Upper lobe of right lung (tissue), 1 donor: ENCODE results near the gene HPS6. TPM values are rescaled to one million over a fixed set of nuclear protein-coding genes. Genes with fewer than 3 reads are reported as not detected.
A peak's percentile ranks its signal among the peaks of the same experiment; 100 is the strongest.

ENCODE experiments used
- ATAC-seq: fragments of 200-7000 bp; cut with Tn5 transposase; one replicate; pipeline ENCODE4 v1.9.1; 2020; ENCODE audit warnings: mild to moderate bottlenecking, moderate library complexity
- DNase-seq: peaks from one replicate; pipeline ENCODE4 v3.0.0-alpha.2; 2020
- H3K27ac ChIP-seq: fragments of 200-600 bp; one replicate; pipeline ENCODE4 v1.8.0; 2022
- H3K27me3 ChIP-seq: fragments of 200-600 bp; one replicate; pipeline ENCODE4 v1.8.0; 2022; ENCODE audit warnings: mild to moderate bottlenecking
- H3K36me3 ChIP-seq: fragments of 200-600 bp; one replicate; pipeline ENCODE4 v1.8.0; 2022
- H3K4me1 ChIP-seq: fragments of 200-600 bp; one replicate; pipeline ENCODE4 v1.8.0; 2022
- H3K4me3 ChIP-seq: fragments of 200-600 bp; one replicate; pipeline ENCODE4 v1.8.0; 2022; ENCODE audit warnings: mild to moderate bottlenecking
- H3K9me3 ChIP-seq: fragments of 200-600 bp; one replicate; pipeline ENCODE4 v1.8.0; 2022
- intact Hi-C: fragments of 100-400 bp; cut with DNase I; formaldehyde crosslinking; loops from one replicate; pipeline ENCODE4 v1.11.0; 2022
- total RNA-seq: library from RNA; stranded (reverse); fragmentation: NEBNext Ultra II Directional; extraction: Animal tissue kit (Norgen Biotek cat#: 25700); gene quantifications from one replicate; pipeline ENCODE4 v1.2.1, GENCODE V29; 2021
- TF ChIP-seq, protein P1 (sequence below): fragments of 200-600 bp; IDR thresholded peaks from one replicate; pipeline ENCODE4 v1.8.0; 2022; ENCODE audit warnings: antibody characterized with exemption
- donor health status: DM: no; HTN: yes; CAD: no; lungs with severe emphysema.

The HPS6 gene
- total RNA-seq, 1 donor from 2014 or later, result 22.6 TPM

DNA sequence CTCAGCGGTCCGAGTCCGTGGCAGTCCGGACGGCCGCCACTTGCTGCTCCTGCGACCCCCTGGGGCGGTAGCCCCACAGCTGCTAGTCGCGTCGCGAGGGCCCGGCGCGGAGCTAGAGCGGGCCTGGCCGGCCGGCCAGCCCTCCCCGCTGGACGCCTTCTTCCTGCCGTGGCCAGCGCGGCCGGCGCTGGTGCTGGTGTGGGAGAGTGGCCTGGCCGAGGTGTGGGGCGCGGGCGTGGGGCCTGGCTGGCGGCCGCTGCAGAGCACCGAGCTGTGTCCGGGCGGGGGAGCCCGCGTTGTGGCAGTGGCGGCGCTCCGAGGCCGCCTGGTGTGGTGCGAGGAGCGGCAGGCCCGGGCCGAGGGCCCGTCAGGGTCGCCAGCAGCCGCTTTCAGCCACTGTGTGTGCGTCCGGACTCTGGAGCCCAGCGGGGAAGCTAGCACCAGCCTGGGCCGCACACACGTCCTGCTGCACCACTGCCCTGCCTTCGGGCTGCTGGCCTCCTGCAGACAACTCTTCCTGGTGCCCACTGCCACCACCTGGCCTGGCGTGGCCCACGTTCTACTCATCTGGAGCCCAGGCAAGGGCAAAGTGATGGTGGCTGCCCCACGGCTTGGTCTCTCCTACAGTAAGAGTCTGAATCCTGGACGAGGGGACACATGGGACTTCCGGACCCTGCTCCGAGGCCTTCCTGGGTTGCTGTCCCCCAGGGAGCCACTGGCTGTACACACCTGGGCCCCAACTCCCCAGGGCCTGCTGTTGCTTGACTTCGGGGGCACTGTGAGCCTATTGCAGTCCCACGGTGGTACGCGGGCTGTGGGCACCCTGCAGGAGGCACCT is 631 bp downstream of the HPS6 start:
- DNase-seq (no peak), ATAC-seq (peak; percentile 67)
- TF ChIP-seq, protein P1, sequence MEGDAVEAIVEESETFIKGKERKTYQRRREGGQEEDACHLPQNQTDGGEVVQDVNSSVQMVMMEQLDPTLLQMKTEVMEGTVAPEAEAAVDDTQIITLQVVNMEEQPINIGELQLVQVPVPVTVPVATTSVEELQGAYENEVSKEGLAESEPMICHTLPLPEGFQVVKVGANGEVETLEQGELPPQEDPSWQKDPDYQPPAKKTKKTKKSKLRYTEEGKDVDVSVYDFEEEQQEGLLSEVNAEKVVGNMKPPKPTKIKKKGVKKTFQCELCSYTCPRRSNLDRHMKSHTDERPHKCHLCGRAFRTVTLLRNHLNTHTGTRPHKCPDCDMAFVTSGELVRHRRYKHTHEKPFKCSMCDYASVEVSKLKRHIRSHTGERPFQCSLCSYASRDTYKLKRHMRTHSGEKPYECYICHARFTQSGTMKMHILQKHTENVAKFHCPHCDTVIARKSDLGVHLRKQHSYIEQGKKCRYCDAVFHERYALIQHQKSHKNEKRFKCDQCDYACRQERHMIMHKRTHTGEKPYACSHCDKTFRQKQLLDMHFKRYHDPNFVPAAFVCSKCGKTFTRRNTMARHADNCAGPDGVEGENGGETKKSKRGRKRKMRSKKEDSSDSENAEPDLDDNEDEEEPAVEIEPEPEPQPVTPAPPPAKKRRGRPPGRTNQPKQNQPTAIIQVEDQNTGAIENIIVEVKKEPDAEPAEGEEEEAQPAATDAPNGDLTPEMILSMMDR, result peak; percentile 4
- H3K27ac ChIP-seq, result peak overlapping the region; percentile 98
- H3K4me3 ChIP-seq, result peak overlapping the region; percentile 96
- no peaks in the 10 kb centered on the region for H3K9me3 ChIP-seq
- intact Hi-C loops, result no loop called here
- no peaks in the 10 kb centered on the region for H3K36me3 ChIP-seq
- H3K27me3 ChIP-seq, result no peaks in the 10 kb centered on the region
- H3K4me1 ChIP-seq, result peaks cover 34% of the 10 kb centered on the region

DNA sequence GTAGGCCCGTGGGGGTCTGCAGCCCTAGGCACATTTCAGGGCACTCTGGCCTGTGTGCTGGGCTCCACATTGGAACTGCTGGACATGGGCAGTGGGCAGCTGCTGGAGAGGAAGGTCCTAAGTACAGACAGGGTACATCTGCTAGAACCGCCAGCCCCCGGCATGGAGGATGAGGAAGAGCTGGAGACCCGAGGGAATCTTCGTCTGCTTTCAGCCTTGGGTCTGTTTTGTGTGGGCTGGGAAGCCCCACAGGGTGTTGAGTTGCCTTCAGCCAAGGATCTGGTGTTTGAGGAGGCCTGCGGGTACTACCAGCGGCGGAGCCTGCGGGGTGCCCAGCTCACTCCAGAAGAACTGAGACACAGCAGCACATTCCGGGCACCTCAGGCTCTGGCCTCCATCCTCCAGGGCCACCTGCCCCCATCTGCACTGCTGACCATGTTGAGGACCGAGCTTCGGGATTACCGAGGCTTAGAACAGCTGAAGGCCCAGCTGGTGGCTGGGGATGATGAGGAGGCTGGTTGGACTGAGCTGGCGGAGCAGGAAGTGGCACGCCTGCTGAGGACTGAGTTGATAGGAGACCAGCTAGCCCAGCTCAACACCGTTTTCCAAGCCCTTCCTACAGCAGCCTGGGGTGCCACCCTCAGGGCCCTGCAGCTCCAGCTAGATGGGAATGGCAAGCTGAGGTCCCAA is 1.4 kb downstream of the HPS6 start:
- Histone ChIP-seq H3K27me3 (no peaks in the 10 kb centered on the region), H3K4me1 (peaks cover 34% of the 10 kb centered on the region), H3K9me3 (no peaks in the 10 kb centered on the region), H3K27ac (peak overlapping the region; percentile 98), H3K36me3 (no peaks in the 10 kb centered on the region), H3K4me3 (peak overlapping the region; percentile 96)
- ATAC-seq (no peak), DNase-seq (no peak)
- intact Hi-C loops, result no loop called here
- TF ChIP-seq, protein P1, result no peak

DNA sequence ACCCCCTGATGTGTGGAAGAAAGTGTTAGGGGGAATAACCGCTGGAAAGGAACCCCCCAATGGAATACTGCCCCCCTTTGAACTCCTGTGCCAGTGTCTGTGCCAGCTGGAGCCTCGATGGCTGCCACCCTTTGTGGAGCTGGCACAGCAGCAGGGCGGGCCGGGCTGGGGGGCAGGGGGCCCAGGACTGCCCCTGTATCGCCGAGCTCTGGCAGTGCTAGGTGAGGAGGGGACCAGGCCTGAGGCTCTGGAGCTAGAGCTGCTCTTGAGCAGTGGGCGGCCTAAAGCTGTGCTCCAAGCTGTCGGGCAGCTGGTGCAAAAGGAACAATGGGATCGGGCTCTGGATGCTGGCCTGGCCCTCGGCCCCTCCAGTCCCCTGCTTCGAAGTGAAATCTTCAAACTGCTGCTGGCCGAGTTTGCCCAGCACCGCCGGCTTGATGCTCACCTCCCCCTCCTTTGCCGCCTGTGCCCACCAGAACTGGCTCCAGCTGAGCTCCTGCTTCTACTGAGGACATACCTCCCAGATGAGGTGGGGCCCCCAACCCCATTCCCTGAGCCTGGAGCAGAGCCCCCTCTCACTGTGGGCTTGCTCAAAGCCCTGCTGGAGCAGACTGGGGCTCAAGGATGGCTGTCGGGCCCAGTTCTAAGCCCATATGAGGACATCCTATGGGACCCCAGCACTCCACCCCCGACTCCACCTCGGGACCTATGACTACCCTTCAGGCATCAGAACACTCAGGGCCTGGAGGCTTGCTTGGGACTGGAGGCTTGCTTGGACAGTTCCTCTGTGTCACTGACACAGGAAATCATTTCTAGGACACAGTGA is 2.2 kb downstream of the HPS6 start:
- H3K4me1 ChIP-seq, result peaks cover 34% of the 10 kb centered on the region
- H3K4me3 ChIP-seq, result no peak overlapping the region
- intact Hi-C loops, result no loop called here
- DNase-seq (no peak), ATAC-seq (no peak)
- H3K27ac ChIP-seq, result no peak overlapping the region
- TF ChIP-seq, protein P1, result no peak
- no peaks in the 10 kb centered on the region for H3K9me3 ChIP-seq
- no peaks in the 10 kb centered on the region for H3K36me3 ChIP-seq
- H3K27me3 ChIP-seq, result no peaks in the 10 kb centered on the region

DNA sequence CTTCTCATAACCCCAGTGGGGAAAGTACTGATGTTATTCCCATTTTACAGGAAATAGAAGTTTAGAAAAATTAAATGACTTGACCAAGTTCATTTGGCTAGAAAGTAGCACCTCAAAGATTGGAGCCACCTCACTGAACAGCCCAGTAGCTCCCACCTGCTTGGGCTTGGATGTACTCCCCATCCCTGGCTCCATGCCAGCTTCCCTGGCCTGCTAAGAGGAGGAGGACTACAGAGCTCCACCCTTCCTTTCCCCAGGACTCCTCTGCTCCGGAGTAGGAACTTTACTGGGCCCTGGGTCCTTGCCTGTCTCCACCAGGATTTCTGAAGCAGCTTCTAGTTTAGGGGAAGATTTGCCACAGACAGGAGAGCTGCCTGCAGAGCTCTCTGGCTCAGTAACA is 3.1 kb downstream of the HPS6 start:
- ATAC-seq, result no peak

DNA sequence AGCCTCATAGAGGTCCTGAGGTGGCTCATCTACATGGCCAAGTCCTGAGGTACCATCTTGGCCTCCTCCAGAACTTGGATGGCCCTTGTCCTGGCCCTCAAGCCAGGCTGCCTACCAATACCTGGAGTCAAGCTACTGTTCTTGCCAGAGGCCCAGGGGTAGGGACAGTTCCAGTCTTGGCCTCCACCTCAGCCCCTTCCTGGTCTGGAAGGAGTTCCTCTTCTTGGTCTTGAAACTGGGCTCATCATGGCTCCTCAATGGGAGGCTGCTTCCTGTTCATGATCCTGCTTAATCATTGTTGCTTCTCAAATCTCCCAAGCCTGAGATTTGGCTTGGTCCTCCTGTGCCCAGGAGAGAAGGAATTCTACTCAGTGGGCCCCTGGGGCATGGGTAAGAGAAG is 3.9 kb downstream of the HPS6 start:
- no peaks in the 10 kb centered on the region for H3K36me3 ChIP-seq
- peak overlapping the region; percentile 37 for H3K27ac ChIP-seq
- no peak overlapping the region for H3K4me3 ChIP-seq
- ATAC-seq, result no peak
- H3K27me3 ChIP-seq, result no peaks in the 10 kb centered on the region
- no peaks in the 10 kb centered on the region for H3K9me3 ChIP-seq
- intact Hi-C loops, result no loop called here
- no peak for DNase-seq
- TF ChIP-seq, protein P1, result no peak
- H3K4me1 ChIP-seq, result peaks cover 38% of the 10 kb centered on the region

More for the DNA sequence above, 3.1 kb downstream of the HPS6 start:
- Histone ChIP-seq H3K9me3 (no peaks in the 10 kb centered on the region), H3K4me3 (no peak overlapping the region), H3K4me1 (peaks cover 38% of the 10 kb centered on the region), H3K27me3 (no peaks in the 10 kb centered on the region), H3K36me3 (no peaks in the 10 kb centered on the region), H3K27ac (no peak overlapping the region)
- TF ChIP-seq, protein P1, result no peak
- no peak for DNase-seq
- intact Hi-C loops, result no loop called here
